ENCODE data around the gene SLC8B1.

Gene SLC8B1

GRCh38 chr12:113318900-113319628, 15.8 kb downstream of the SLC8B1 start:
- no peak for DNase-seq

DNA sequence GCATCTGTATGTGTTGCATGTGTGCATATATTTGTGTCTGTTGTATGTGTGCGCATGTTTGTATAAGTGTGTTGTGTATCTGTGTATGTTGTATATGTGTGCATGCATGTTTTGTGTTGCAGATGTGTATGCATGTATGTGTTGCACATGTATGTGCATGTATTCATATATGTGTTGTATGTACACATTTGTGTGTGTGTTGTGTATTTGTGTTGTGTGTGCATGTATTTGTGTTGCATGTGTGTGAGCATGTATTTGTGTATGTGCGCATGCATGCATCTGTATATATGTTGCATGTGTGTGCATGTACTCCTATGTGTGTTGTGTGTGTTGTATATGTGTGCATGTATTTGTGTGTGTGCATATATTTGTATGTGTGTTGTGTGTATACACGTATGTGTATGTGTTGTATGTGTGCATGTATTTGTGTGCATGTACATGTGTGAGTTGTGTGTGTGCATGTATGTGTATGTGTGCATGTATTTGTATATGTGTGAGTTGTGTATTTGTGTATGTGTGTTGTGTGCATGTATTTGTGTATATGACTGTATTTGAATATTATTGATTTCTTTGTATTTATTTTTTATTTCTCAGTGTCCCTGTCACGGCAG, 16.8 kb downstream of the SLC8B1 start:
- no peak for DNase-seq

DNA sequence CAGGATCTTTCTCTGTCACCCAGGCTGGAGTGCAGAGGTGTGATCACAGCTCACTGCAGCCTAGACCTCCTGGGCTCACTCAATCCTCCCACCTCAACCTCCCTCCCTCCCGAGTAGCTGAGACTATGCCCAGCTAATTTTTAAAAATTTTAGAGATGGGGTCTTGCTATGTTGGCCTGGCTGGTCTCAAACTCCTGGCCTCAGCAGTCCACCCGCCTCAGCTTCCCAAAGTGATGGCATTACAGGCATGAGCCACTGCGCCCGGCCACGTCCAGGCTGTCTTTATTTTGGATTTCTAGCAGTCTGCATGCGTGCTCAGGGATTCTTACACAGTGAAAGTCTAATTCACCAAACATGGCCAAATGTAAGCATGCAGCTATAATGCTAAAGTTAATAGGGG, 17.8 kb downstream of the SLC8B1 start:
- no peak for DNase-seq

GRCh38 chr12:113316155-113316554, 18.8 kb downstream of the SLC8B1 start:
- DNase-seq = no peak

DNA sequence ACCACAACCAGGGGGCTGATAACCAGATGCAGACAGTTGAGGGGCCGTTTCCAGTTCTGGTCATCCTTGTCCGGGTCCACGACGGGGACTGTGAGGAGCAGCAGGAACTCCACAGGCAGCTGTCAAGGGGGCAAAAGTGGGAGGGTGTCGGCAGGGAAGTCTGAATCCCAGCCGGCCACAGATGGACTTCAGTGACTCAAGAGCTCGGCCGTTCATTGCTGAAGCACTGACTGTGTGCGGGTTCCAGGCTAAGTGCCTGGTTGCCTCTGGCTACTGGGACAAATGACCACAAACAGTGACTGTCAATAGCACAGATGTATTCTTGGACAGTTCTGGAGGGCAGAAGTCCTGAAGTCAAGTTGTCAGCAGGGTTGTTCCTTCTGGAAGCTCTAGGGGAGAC, 19.6 kb downstream of the SLC8B1 start:
- DNase-seq = no peak

- no peak for DNase-seq
These were observed 20.8 kb downstream of the SLC8B1 start for GRCh38 chr12:113314121-113314529.

DNA sequence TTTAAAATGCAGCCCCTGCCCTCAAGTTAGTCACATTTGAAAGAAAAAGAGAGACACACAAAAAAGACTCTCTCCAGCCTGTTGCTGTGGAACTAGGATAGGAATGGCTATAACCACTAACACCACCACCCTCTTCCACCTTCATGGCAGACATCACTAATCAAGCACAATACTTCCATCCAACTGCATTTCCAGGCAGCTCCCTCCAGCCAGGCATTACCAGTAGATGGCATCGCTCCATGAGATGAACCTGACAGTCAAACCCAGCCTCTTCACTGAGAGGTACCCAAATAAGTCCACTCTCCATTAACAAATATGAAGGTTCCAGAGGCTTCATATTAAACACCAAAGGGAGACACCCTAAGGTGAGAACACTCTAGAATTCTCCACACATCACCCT, 24.4 kb downstream of the SLC8B1 start:
- DNase-seq = no peak

- DNase-seq = no peak
These were observed 28.5 kb downstream of the SLC8B1 start for GRCh38 chr12:113306382-113306781.

DNA sequence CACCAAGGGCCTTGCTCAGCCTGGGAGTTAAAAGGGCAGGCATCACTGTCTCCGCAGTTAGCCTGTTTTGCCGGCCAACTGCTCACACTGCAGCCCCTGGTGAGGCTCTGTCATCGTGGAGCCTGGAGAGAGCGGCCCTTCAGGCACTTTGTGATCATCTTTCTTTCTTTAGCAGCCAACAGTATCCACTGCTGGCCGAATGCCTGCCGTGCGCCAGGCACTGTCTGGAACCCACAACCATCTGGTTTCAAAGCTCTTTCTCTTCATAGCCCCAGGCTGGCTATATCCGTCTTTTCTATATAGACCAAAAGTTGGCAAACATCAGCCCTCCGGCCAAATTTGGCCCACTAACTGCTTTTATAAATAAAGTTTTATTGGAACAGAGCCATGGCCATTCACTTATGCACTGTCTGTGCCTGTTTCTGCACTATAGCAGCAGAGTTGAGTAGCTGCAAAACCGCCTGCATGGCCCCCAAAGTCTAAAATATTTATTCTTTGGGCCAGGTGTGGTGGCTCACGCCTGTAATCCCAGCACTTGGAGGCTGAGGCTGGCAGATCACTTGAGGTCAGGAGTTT, 29.5 kb downstream of the SLC8B1 start:
- DNase-seq = no peak

DNA sequence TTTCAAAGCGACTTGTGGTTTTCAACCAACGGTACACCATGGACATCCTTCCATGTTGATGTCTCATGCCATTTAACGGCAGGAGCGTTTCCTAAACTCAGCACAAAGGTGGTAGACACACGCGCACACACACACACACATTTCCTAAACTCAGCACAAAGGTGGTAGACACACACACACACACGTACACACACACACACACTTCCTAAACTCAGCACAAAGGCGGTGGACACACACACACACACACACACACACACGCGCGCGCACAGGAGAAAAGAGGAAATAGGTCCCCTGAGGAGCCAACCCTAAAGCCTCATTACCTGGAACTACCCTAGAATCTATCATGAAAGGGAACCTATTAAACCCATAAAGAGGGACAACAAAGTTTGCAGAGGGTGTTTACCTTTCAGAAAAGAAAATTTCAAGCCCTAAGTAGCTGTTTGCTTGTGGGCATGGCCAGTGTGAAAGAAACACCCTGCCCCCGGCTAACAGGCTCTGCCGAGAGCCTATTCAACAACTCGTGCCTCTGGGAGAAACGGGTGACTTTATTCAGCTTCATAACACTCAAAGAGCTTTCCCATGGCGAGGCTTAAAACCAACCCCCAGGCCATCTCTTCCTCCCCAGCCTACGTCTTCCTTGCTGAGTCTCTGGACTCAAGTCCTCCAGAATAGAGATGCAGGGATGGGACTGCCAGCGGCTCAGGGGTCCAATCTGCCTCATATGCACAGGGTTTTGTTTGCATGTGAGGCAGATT, 31.8 kb downstream of the SLC8B1 start:
- peak in 3 of 6 experiments; percentile 8 to 28 (median 20) for DNase-seq

DNA sequence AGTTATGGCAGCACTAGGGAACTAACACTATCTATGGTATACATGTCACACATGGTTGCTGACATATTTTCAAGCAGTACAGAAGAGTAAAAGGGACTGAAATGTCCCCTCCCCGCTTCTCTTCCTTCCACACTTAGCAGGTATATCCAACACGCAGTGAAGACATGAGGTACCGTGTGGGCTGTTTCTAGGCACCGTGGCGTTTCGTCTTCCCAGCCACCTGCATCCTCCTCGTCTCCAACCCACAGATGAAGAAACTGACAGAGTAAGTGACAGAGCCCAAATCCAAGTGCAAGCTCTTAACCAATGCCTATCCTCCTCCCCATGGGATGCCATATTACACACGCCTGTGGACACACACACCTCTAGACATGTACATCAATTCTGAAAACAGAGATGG, 32.4 kb downstream of the SLC8B1 start:
- DNase-seq = no peak

DNA sequence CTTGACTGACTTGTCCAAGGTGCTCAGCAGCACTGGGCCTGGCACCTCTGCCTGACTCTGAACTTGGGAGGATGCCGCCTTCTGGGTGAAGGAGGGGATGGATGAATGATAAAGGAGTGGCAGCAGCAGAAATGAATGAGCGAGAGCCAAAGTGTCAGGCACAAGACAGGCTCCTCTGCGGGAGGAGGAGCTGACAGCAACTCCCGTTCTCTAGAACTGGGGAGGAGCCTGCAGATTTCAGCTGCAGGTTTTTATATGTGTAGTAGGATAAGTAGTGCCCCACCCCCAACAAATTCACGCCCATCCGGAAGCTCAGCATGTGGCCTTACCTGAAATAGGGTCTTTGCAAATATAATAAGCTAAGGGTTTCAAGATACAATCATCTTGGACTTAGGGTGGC, 33.1 kb downstream of the SLC8B1 start:
- no peak for DNase-seq

DNA sequence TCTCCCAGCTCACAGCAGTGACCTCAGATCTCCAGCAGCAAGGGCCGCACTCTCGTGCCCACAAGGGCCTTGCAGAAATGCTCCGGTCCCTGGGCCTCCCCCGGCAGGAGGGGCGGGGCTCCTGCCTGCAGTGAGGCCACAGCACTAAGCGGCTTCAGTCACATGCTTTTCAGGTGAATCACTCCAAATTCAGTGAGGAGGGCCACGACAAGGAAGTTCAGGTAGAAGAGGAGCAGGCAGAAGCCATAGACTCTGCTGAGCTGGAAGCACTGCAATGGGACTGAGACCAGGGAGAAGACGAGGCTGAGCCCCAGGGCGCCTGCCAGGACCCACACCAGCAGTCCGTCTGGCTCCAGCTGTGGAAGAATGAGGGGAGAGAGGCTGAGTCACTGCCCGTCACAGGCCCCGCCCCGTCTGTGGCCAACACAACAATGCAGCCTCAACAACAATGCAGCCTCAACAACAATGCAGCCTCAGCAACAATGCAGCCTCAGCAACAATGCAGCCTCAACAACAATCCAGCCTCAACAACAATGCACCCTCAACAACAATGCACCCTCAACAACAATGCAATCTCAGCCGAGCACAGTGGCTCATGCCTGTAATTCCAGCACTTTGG, 35.2 kb downstream of the SLC8B1 start:
- DNase-seq = no peak

GRCh38 chr12:113298861-113299545, 35.9 kb downstream of the SLC8B1 start:
- DNase-seq = no peak

DNA sequence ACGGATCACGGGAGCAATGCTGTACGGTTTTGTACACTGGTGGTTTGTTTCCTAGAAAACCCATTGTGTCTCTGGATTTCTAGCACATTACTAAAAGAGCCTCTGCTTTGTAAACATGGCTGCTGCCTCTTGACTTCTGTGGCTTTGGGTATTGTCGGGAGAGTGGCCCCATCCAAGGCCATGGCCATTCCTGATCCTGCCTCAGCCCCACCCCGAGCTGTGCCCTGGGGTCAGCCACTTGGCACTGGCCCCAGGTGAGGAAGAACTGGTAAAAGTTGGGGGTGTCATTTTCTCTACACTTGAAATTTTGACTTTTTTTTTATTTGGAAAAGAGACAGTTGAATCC, 36.5 kb downstream of the SLC8B1 start:
- DNase-seq = no peak

DNA sequence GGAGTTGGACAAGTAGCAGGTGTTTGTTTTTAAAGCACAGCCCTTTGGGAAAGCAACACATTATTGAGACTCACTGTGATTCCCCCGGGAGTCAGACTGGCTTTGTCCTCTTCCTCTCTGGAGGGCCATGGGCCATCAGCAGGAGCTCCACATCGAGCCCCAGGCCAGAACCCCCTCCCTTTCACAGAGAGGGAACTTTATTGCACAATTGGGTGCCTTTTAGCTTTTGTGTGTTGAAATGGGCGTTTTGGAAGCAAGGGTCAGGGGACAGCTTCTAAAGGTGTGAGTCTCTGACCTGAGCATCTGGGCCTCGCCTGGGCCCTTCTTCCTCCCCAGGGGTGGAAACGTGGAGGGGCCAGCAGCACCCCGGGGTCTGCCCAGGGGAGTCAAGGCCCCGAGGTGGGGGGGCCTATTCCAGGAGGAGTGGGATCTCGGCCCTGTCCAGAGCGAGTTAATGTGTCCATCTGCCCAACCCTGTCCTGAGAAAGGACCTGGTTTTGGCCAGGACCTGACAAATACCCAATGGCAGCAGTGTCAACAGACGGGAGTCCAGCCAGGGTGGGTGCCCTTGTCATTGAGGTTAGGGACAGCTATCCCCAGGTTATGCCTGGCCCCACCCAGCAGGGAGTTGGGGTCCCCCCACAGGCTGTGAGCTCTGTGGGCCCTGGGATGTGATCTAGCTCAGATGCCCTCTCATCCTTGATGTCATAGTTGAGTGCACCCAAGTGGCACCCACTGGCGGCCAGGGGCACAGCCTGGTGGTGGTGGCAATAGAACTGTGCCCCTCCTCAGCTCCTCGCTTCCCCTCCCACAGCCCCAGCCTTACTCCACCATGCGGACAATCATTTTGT, 37.1 kb downstream of the SLC8B1 start:
- no peak for DNase-seq

- DNase-seq = no peak
These were observed 37.7 kb downstream of the SLC8B1 start for GRCh38 chr12:113297214-113297587.

DNA sequence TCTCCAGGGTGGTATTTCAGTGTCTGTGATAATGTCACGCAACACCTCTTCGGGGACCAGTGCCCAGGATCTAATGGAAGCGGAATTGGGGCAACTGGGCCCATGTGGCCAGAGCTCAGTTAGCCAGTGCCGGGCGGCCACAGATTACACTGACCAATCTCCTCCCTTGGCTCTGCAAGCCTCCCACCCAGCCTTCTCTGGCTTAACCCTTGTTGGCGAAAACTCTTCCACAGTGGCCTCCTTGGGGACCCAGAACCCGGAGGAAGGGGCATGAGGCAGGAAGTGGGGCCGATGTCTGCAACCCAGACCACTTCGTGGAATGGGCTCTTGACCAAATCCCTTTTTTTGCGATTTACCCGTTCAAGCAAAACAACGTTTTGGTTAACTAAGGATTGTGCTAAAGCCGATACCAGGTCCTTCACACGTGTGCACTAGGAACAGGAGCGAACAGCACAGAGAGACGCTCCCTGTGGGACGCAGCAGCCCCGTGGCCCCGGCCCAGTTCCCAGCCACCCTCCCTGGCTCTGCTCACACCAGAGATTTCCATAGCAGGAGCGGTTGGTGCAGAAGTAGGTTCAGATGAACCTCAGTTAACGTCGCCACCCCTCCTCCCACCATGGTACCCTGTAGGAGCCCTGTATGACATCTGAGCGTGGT, 38.2 kb downstream of the SLC8B1 start:
- no peak for DNase-seq

- DNase-seq = no peak
These were observed 38.9 kb downstream of the SLC8B1 start for GRCh38 chr12:113295886-113296556.

GRCh38 chr12:113293100-113293499, 41.8 kb downstream of the SLC8B1 start:
- no peak for DNase-seq

GRCh38 chr12:113292547-113292946, 42.4 kb downstream of the SLC8B1 start:
- DNase-seq = no peak

All from stimulated activated naive CD4-positive, alpha-beta T cell (primary cell).